Measurements from ENCODE around the gene TMLHE. TPM values are rescaled to one million over a fixed set of nuclear protein-coding genes. Genes with fewer than 3 reads are reported as not detected.
"Not testable (repeated sequence)": the region's sequence is repeated elsewhere in the genome, so short reads cannot be mapped to it uniquely, and the experiment has no call there.

The TMLHE gene, protein sequence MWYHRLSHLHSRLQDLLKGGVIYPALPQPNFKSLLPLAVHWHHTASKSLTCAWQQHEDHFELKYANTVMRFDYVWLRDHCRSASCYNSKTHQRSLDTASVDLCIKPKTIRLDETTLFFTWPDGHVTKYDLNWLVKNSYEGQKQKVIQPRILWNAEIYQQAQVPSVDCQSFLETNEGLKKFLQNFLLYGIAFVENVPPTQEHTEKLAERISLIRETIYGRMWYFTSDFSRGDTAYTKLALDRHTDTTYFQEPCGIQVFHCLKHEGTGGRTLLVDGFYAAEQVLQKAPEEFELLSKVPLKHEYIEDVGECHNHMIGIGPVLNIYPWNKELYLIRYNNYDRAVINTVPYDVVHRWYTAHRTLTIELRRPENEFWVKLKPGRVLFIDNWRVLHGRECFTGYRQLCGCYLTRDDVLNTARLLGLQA
- 10 to 100 TPM; 11.7 to 16.2 TPM for total RNA-seq

DNA sequence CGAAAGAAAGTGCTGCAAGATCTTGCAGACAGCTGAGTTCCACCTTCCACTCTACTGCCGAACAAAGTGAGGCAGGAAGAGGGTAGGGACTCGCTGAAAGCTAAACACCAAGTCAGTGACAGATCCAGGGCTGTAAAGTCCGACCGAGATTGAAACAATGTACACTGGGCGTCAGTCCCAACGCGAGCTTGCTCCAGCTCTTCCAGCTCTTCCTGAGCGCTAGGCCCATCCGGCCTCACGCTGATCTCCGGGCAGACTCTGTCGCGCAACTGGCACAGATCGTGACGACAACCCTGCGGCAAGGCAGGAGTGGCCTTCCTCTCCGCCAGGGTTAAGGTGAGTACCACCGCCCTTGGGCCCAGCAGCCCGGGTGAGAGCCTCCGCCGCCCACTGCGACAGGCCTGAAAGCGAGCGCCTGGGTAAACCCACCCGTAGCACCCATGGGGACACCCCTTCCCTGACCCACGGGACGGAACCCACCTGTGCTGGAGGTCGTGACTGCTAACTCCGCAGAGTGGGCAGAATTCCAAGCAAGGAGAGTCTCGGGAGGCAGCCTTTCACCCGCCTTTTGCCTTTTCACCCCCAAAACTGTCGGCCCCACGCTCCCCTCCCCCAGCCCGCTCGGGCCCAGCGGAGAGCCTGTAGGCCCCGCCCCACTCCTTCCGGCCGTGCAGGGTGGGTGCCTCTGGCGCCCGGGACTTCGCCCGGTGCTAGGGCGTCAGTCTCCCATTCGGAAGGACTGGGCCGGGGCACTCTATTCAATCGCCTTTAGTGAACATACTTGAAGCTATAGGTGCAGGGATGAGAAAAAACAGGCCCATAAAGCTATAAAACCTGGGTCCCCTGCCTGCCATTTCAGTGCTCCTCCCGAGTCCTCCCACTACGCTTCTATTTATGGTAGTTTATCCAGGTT is at the start of gene TMLHE, which contains the start of gene SPRY3:
TSS of gene TMLHE (minus strand) at position 641 of the 913 bp plus-strand sequence. CDS start 67,676 bp downstream, outside the sequence.
TSS of gene SPRY3 (plus strand) at position 275 of the 913 bp plus-strand sequence.
- Histone ChIP-seq H3K27ac (peak within 1 kb of the TSS; percentile 83 to 91 (median 88)), H3K36me3 (replicated peaks in 1 of 2; ENCODE audit: insufficient read depth in 1 of 2, low read depth in 2 of 2) (no peaks in the 10 kb centered on the region), H3K9me3 (no peaks in the 10 kb centered on the region), H3K4me3 (peak within 1 kb of the TSS; percentile 48 to 52), H3K4me1 (peaks cover 6% of the 10 kb centered on the region), H3K27me3 (no peaks in the 10 kb centered on the region)
- TF ChIP-seq POLR2A (IDR thresholded peaks at IDR 0.05), result peak in 2 of 3 donors; percentile 50 to 56
- TF ChIP-seq, protein P1, sequence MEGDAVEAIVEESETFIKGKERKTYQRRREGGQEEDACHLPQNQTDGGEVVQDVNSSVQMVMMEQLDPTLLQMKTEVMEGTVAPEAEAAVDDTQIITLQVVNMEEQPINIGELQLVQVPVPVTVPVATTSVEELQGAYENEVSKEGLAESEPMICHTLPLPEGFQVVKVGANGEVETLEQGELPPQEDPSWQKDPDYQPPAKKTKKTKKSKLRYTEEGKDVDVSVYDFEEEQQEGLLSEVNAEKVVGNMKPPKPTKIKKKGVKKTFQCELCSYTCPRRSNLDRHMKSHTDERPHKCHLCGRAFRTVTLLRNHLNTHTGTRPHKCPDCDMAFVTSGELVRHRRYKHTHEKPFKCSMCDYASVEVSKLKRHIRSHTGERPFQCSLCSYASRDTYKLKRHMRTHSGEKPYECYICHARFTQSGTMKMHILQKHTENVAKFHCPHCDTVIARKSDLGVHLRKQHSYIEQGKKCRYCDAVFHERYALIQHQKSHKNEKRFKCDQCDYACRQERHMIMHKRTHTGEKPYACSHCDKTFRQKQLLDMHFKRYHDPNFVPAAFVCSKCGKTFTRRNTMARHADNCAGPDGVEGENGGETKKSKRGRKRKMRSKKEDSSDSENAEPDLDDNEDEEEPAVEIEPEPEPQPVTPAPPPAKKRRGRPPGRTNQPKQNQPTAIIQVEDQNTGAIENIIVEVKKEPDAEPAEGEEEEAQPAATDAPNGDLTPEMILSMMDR (IDR thresholded peaks at IDR 0.05), result peak in 1 of 7 experiments; percentile 5
- intact Hi-C loops (cut with DNase I), result no loop called here
- DNase-seq (peak; percentile 51 to 75 (median 58)), ATAC-seq (peak; percentile 95)
- WGBS, 2 donors, result 1% methylated on average over 10 to 41 of the region's 50 CpGs

DNA sequence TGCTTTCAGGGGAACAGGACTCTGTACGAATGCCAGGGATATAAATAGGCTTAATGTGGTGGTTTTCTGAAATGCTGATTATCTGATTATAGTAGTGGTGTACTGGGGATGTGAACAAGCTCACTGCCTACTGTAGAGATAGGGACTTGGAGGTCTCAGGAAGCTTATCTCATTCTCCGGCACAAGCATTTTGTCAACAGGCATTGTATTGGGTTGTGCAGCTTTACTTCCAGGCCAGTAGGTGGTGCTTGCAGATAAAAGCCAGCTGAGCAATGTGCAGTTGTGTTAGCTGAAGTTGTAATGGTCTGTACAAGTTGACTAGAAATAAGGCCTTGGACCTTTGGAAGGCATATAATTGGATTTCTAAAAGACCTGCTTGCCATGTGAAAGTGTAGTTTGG is 49.5 kb upstream of the TMLHE start:
- Histone ChIP-seq H3K4me1 (no peaks in the 10 kb centered on the region), H3K27ac (no peak overlapping the region), H3K27me3 (no peaks in the 10 kb centered on the region), H3K9me3 (no peaks in the 10 kb centered on the region), H3K36me3 (replicated peaks in 1 of 2; ENCODE audit: insufficient read depth in 1 of 2, low read depth in 2 of 2) (no peaks in the 10 kb centered on the region), H3K4me3 (no peak overlapping the region)
- intact Hi-C loops (cut with DNase I), result no loop called here
- DNase-seq (no peak), ATAC-seq (no peak)
- no peak for TF ChIP-seq POLR2A (IDR thresholded peaks at IDR 0.05)
- TF ChIP-seq, protein P1 (IDR thresholded peaks at IDR 0.05), result no peak
- 34 to 56% methylated on average over 2 of the region's 2 CpGs for WGBS, 2 donors

DNA sequence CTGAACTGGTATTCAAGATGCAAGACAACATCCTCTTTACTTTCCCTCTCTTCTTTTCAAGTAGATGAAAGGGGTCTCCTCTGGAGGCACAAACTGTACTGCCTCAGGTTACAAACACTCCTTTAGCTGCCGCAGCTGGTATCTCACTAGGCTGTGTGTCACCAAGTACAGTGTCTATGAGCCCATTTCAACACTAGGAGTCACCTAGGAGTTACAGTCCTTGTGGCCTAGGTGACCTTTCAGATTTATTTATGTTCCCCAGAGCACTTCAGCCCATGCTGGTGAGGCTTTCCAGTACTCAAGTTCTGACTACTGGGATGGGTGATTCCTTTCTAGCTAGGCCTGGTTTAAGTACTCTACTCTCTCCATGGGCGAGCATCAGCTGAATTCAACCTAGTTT is 32.4 kb upstream of the TMLHE start:
- Histone ChIP-seq H3K9me3 (no peaks in the 10 kb centered on the region), H3K4me3 (no peak overlapping the region), H3K27me3 (no peaks in the 10 kb centered on the region), H3K27ac (no peak overlapping the region), H3K36me3 (replicated peaks in 1 of 2; ENCODE audit: insufficient read depth in 1 of 2, low read depth in 2 of 2) (no peaks in the 10 kb centered on the region), H3K4me1 (no peaks in the 10 kb centered on the region)
- TF ChIP-seq, protein P1 (IDR thresholded peaks at IDR 0.05), result no peak
- no peak for TF ChIP-seq POLR2A (IDR thresholded peaks at IDR 0.05)
- 90 to 100% methylated on average over 2 of the region's 2 CpGs for WGBS, 2 donors
- intact Hi-C loops (cut with DNase I), result no loop called here
- no peak for ATAC-seq
- no peak for DNase-seq

DNA sequence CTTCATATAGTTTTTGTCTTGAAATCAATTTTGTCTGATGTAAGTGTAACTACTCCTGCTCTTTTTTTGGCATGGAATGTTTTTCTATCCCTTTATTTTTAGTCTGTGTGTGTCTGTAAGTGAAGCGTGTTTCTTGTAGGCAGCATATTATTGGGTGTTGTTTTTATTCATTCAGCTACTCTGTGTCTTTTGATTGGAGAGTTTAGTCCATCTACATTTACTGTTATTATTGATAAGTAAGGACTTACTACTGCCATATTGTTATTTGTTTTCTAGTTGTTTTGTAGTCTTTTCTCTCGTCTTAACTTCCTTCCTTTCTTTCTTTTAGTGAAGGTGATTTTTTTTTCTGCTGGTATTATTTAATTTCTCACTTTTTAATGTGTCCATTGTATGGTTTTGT is 30.5 kb upstream of the TMLHE start:
- ATAC-seq (no peak), DNase-seq (no peak)
- Histone ChIP-seq H3K27ac (no peak overlapping the region), H3K4me3 (no peak overlapping the region), H3K4me1 (no peaks in the 10 kb centered on the region), H3K9me3 (no peaks in the 10 kb centered on the region), H3K36me3 (replicated peaks in 1 of 2; ENCODE audit: insufficient read depth in 1 of 2, low read depth in 2 of 2) (no peaks in the 10 kb centered on the region), H3K27me3 (no peaks in the 10 kb centered on the region)
- intact Hi-C loops (cut with DNase I), result no loop called here
- no peak for TF ChIP-seq POLR2A (IDR thresholded peaks at IDR 0.05)
- TF ChIP-seq, protein P1 (IDR thresholded peaks at IDR 0.05), result no peak
- WGBS, 2 donors, result 89 to 90% methylated on average over 2 of the region's 2 CpGs

DNA sequence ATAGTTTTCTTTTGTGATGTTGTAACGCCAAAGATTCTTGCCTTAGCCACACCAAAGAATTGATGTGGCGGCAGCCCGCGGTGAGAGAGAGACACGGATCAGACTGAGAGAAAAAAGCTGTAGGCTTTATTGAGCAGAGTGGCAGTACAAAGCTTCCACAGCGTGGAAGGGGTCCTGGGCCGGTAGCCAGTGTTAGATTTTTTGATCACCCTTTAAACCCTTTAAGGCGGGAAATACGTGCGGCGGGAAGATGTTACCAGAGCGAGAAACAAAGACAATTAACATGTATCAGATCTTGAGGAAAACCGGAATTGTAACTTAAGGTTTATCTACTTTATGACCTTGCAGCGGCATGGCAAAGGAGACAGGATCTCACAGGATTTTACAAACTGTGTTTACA is 28.6 kb upstream of the TMLHE start:
- H3K27ac ChIP-seq; H3K9me3 ChIP-seq; H3K4me3 ChIP-seq; H3K27me3 ChIP-seq; ATAC-seq; H3K4me1 ChIP-seq; H3K36me3 ChIP-seq (replicated peaks in 1 of 2; ENCODE audit: insufficient read depth in 1 of 2, low read depth in 2 of 2); intact Hi-C loops (cut with DNase I): not testable (repeated sequence)
- WGBS, 2 donors, result 28 to 34% methylated on average over 14 of the region's 14 CpGs
- peak in 2 of 4 donors; percentile 7 to 8 for DNase-seq
